ENCODE measurements around the gene CBLB.

The CBLB gene

DNA sequence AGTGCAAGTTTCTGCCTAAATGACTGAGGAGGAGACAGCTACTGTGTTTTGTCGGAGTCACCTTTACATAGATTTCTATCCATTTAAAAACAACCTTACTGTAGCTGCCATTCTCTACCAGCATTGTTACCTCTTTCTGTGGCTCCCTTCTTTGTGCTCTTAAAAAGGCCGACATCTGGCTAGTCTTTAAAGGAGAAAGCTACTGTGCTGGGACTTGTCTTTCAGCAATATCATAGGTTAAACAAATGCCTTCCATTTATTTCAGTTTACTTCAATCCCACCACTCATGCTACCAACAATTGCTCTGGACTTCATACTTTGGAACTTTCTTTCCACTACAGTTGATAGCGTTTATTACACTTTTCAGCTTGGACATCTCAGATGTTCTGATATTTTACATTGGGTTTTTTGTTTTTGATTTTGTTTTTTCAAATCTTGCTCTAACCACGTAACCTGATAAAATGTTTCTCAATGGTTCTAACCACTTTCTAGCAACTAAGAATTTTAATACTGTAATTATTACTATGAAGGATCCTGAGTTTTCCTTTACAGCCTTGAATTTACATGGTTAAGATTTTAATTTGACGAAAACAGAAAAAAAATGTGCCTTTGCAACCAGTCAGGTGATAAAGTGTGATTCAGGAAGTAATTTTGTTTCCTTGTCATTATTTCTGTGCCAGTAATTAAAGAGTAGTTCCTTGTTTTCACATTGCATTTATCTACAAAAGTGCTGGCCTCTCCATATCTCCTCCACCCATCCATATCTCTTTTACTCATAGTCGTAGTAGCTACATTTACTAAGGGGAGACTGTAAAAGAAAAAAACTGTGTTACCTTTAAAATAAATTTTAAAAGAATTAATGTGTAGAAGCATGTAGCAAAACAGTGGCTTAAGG is 1.3 kb upstream of the CBLB start:
- no peak for DNase-seq

DNA sequence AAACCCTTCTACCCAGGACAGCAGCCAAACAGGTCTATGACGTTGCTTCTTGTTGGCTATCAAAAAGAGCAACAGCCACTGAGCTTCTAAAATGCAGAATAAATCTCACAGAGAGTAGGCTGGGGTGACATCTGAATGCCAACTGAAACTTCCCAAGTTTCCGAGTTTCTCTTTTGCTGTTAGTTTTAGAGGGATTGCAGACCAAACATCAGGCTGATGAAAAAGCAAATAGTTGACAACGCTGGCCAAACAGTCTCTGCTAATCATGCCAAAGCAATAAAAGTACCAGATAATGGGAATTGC is 670 bp upstream of the CBLB start:
- no peak for DNase-seq

DNA sequence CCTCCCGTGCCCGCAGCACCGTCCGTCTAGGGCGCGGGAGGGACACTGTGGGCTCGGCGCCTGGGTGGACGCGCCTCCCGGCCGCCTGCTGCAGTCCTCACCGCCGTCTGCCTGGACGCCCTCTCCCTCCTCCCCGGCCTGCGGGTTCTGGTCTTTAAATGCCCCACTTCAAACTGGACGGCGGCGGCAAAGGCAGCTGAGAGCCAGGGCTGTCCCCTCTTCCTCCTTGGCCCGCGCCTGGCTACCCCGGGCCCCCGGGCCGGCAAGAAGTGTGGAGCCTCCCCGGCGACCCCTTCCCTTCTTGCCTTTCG is 426 bp downstream of the CBLB start:
- no peak for DNase-seq

DNA sequence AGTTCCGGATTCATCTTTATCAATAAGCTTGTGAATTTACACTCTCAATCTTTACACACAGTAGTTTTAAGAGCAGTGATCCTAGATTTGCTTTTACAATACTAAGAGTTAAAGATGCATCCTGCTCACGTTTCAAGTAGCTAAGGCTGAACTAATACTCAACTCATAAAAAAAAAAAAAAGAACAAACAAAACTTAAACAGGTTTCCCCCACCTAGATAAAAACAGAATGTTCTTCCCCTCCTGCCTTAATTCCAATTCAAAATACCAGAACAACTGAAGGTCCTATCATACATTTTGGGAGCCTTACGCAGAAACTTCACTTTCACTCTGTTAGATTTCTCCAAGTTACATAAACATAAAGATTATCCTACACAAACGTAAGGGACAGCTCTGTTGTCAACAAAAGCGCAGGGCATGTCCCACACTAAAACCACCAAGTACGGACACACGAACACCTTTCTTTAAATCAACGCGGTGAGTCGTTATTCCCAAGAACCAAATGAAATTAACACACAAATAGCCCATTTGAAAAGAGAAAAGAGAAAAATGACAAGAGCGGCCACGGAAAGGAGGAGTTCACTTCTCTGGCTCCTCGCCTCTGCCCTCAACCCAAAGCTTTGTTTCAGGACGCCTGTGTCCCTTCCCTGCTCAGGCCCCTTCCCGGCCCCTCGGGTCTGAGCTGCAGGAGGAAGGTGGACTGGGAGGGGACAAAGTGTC is 941 bp downstream of the CBLB start:
- DNase-seq: no peak

DNA sequence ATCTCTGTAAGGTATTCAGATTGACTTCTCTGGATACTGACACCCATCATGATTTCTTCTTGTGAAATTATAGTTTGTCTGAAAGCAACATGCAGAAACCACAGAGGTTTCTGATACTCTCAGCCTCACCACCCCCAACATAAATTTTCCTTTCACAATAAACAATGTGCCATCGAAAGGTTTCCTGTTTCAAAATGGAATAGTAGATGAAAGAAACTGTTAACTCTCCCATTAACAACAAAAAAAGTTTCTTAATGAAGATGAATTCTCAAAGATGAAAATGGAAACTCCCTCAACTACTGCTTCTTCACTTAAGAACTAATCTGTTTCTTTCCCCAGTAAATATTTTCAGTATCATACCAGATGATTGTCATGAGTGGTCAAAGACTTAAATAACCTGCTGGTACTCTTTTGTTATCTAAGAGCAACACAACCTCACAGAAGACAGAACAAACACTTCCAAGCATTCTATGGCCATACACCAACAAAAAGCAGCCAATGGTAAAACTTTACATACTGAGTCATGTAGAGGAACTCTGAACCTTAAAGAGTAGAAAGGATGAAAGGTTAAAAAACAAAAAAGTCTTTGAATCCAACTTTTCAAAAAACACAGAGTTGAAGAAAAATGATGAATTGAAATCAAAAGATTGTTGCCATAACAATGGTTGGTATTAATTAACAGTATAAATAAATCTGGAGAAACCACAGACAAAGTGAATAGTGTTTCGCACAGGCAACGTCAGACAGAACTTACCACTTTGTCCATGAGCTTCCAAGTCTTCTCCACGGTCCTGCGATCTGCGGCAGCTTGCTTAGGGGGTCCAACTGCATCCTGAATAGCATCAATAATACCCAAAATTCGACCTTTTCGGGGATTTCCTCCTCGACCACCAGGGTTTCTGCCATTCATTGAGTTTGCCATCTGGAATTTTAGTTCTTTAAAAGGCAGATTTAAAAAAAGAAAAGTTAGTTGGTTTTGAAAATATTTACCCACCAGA is 1.9 kb downstream of the CBLB start:
- no peak for DNase-seq

DNA sequence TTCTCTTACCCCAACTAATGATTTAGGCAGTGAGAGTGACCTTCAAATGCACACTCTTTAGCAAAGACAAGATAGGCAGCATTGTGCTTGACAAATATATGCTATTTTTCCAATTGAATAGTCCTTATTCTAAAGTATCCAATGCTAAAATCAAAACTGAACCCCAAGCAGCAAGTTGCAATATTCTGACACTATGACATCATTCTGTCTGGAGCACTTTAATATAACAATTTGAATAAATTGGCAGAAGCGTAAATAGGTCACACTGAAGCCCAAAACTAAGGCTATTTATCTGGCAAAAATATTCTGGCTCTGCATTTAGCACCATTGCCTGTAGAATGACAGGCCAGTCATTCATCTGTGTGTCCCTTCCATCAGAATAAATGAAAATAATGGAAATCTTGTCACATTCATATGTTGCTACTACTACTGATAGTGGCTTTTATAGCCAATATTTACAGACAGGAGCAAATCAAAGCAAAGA is 2.9 kb downstream of the CBLB start:
- no peak for DNase-seq

DNA sequence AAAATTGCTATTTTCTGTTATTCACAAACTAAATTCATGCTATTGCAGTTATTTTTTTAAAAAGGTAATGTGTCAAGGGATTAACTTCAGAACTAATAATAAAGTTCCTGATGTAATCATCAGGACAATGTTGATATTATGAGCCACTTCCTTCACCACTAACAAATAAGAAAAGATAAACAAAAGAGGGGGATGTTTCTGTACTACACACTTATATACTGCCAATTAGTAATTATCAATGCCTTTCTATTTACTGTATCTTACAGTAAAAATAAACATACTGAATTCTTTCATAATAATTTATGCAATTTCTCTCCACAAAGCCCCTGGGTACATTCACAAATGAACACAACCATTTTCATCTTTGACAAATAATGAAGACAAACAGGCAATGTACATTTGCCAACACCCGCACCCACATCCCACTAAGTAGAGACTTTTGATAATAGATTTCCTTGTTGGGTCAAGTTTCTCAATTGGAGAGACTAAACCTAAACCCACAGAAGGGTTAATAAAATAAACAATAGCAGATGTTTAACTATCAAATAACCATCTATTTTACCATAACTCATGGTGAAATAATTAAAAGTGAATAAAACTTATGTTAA is 3.7 kb downstream of the CBLB start:
- DNase-seq: no peak

DNA sequence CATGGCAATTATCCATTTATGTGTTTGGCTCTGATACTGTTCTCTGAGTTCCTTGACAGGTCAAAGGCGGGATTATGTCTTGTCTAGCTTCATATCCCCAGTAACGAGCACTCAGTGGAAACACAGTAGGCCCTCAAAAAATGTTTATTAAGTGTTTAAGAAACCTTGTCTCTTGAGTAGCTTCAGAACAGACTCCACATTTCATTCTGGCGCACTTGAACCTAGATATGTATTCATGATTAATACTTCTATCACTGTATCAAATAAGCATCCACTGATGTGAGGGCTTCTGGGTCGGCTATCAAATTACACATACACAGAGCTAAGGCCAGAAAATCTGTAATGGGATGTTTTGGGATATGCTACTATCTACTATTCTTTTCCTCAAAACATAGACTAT is 4.6 kb downstream of the CBLB start:
- DNase-seq: no peak

DNA sequence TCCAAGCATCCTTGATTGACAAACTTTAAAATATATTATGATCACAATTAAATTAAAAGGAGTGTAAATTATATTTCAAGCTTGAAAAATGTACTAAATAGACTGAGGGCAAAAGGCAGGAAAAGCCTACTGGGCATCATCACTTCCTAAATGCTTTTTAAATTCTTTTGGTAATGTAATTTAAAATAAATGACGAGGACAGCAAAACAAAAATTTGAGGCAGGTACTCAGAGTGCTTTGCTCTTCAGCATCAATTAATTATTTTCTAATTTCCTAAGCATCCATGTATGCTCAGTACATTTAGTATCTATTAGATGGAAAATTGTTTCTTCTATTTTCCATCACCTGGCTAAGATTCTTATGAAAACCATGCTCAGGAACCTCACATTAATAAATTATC is 5.2 kb downstream of the CBLB start:
- no peak for DNase-seq

DNA sequence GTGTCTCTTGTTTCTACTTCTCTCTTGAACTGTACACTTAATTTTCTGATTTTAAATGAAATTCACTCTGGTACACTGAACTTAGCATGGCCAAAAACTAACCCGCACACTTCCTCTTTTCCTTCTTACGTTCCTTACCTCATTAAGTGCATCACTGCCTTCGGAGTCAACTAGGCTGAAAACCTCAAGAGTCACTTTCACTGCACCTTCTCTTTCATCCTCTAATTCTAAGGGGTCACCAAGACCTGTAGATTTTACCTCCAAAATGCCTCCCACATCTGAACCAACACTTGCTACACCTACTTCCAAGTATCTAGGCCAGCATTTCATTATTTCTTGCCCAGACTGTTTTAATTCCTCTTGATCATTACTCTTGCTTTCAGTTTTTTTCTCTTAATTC is 6.6 kb downstream of the CBLB start:
- no peak for DNase-seq

DNA sequence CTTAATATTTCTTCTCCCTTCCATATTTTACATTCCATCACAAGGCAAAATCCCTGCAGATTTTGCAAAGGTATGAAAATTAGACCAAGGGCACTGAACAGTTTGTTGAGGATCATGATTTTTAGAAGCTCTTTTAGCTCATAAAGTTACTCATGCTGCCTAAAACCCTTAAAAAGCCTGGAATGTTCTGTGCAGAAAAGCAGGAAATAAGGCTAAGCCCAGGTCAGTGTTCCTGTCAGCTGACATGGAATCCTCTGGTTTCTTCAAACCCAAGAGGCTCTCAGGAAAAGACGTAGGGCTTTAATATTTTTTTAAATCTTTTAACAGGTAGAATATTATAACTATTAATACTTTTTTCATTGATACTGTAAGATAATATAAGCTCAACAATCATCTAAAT is 8.2 kb downstream of the CBLB start:
- no peak for DNase-seq

DNA sequence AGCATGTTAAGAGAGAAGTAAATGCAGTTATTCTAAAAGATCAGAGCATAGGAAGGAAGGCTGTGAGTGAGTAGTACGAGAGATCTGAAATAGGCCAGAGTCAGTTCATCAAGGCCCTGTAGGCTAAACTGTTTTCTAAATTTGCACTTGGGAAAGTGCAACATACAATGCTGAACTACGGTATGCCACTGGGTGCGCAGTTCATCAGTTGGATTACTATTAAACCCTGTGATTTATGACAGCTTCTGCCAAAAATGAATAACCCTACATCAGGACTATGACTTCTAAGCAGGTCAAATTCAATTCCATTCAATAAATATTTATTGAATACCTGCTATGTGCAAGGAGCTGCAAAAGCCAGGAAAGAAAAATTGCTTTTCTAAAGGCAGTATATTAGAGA is 10.8 kb downstream of the CBLB start:
- no peak for DNase-seq

DNA sequence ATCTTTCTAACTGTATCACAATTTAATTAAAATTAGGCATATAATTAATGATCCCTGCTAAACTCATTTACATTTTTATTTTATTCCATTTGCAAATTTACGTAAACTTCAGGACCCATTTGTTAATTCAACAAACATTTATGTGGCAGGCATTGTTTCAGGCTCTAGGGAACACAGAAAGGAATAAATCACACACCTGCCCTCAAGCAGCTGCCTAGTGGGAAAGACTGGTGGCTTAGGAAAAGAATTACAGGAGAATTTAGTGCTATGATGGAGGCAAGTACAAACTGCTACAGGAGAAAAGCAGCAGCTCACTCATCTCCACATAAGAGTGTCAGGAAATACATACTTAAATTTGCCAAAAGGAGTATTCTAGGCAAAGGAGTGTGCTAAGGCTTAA is 11.2 kb downstream of the CBLB start:
- DNase-seq: no peak

DNA sequence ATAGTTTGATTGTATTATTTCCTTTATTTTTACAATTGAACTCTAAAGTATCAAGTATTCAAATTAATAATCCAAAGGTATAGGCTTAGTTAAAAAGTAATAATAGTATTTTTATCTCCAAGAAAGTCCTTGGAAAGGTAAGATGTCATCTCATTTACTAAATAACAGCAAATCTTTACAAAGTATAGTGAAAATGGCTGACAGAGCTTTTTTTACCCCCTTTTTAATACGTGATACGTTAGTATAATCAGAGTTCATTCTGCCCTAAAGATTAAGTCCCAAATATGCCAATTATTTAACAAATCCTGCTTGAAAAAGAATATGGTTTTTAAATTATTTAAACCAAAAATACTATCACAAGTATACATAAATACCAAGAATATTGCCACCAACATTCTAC is 12.2 kb downstream of the CBLB start:
- no peak for DNase-seq

DNA sequence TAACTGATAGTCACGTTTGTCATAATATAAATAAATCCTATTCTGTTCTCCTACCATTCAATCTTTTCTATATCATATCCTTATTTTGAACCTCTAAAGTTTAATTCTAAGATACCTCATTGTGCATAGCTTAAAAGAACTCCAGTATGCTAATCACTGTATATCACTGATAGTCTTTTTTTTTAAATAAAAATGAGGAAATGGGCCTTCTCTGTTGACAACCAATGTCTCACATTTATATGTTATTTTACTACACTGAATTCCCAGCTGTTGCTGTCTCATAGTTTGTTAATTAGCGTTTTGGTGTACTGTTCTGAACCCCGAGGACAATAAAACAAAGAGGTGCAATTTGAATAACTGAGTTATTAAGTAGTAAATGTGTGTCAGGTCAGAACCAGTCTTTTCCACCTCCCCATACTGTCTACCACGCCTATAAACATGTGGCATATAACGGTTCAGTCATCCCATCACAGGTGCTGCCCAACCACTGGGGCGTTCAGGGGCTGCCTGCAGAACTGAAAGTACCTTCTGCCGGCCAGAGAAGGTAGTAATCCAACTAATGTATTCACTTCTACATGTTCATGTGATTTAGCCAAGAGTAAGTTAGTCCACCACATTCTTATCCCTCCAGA is 14.9 kb downstream of the CBLB start:
- DNase-seq: no peak

DNA sequence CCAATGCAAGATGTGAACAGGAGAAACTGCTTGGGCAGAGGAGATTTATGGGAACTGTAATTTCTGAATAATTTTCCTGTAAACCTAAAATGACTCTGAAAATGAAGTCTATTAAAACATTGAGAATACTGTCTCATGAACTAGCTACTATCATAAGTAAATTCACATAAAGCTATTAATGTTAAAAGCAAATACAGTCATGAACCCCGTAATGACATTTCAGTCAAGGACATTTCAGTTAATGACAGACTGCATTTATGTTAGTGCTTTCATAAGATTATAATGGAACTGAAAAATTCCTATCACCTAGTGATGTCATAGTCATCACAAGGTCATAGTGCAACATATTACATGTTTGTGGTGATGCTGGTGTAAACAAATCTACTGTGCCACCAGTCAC is 17.2 kb downstream of the CBLB start:
- no peak for DNase-seq

DNA sequence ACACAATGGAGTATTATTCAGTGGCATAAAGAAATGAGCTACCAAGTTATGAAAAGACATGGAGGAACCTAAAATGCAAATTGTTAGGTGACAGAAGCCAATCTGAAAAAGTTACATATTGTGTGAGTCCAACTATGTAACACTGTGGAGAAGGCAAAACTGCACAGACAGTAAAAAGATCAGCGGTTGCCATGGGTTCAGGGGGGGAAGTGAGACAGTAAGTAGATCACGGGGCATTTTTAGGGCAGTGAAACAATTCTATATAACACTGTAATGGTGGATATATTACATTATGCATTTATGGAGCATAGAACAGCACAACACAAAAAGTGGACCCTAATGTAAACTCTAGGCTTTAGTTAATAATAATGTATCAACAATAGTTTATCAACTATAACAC is 17.6 kb downstream of the CBLB start:
- no peak for DNase-seq

DNA sequence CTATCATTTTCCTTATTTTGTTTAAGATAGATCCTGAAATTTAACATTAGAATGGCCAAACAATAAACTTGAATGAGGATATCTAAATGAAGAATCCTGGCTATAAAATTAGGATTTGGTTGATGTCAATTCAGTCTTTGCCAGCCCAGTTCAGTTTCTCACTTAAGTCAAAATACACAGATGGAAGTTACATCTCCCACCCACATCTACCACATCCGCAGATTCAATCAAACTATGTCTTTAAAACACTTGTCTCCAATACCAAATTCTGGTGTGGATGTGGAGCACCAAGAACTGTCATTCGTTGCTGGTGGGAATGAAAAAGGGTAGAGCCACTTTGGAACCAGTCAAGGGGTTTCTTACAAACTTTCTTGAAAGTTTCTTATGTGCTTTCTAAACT is 18.2 kb downstream of the CBLB start:
- DNase-seq: no peak

DNA sequence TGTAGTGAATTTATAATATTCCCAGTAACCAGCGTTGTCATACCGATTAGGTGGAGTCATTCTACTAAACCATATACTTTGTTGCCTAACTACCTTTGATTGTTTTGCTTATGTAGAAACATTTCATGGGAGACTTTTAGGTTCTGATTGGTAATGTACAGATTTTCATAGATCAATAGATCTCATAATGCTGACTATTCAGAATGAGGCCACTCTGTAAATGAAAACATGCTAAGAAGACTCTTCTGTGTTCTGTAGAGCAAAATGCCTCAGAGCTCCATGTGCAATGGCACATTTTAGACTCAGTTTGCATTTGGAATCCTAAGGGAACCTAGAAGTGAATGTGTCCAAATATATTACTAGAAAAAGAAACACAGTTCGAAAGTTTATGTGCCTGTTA is 20.0 kb downstream of the CBLB start:
- no peak for DNase-seq

DNA sequence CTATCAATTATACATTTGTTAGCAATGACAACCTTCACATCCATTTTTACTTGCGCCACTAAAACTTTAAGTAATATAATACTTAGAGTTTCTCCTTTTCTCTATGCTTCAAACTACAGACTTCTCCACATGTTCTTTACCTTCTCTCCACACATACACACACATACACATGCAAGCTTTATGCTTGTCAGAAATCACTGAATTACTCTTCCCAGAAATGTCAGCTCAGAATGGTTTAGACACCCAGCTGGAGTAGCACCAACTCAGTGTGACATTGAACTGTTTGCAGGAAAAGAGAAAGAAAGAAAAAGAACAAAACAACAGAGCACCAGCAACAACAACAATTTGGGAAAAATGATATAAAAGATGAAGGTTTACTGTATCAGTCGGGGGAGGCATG is 20.9 kb downstream of the CBLB start:
- no peak for DNase-seq

DNA sequence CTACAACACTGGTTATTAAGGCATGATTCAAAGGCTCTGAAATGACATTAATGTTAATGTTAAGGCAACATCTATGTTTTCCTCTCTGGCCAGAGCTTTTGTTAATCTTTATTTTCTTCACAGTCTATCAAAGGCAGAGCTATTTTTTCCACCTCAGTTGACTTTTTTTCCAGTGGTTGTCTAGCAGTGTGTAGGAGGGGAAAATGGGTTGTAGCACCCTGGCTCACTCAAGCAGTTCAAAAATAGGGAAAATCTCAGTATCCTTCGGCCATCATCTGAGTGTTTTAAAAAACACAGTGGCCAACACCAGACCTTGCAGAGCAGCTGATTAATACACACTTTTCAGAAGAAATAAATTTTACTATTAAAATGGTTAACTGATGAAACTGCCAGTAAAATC is 21.4 kb downstream of the CBLB start:
- no peak for DNase-seq

DNA sequence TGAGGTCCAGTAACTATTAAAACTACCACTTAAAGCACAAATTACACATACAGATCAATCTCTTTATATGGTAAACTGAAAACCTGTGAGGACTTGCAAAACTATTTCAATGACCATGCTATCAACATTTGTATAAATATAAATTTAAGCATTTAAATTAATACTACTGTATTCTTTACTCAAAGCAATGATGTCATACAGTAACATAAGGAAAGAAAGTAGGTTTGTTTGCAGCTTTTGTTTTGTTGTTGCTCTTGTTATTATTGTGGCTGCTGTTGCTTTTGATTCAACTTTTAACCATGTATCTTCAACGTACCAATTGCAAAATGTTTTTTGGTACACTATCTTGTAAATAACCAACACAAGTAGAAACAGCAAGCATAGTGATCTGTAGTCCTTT is 22.0 kb downstream of the CBLB start:
- no peak for DNase-seq

DNA sequence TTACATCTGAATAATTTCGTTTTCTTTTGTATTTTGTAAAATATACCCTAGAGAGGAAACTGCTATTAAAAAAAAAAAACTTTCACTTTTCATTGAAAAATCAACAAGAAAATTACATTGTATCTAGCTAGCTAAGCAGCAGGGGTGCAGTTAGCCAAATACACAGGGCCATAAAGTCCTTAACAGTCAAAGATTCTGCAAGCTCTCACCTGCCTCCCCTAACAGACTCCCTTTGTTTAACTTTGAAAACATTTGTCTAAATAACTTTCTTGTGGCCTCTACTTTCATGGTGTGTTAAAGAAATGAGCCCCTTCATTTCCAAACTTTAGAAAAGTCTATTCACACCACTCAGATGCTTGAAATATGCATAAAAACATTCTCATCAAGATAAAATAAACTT is 23.3 kb downstream of the CBLB start:
- no peak for DNase-seq

Data from stimulated activated CD4-positive, alpha-beta T cell treated with anti-CD3 and anti-CD28 coated beads, Interleukin-1b, Interleukin-23, amount 100 ng/mL, for 48 hours (primary cell).